SK-N-SH treated with all-trans-retinoic acid at 6 μM for 48 hours (cell line): Measurements from ENCODE around the gene LENEP.

ENCODE experiments used
- SNAI2 ChIP-seq: fragments of 250-450 bp; sonication (Bioruptor Pico); IDR thresholded peaks from 2 replicates; pipeline ENCODE4 v1.5.0; 2020; ENCODE audit warnings: mild to moderate bottlenecking, moderate library complexity
- TCF4 ChIP-seq: fragments of 250-450 bp; sonication (Bioruptor Pico); IDR thresholded peaks from 2 replicates; pipeline ENCODE4 v1.8.0; 2021; ENCODE audit warnings: mild to moderate bottlenecking, moderate library complexity, borderline replicate concordance
- ZNF8 ChIP-seq: fragments of 450-650 bp; formaldehyde crosslinking; IDR thresholded peaks from 2 replicates; pipeline ENCODE4 v1.5.0; 2020; ENCODE audit warnings: mild to moderate bottlenecking, moderate library complexity
- TF ChIP-seq, protein P1 (sequence below): fragments of 250-450 bp; sonication (Bioruptor Pico); IDR thresholded peaks from 2 replicates; pipeline ENCODE4 v1.8.0; 2020; ENCODE audit warnings: mild to moderate bottlenecking, moderate library complexity, borderline replicate concordance
- TF ChIP-seq, protein P2 (sequence below): fragments of 250-450 bp; sonication (Bioruptor Pico); IDR thresholded peaks from 2 replicates; pipeline ENCODE4 v1.5.0; 2020; ENCODE audit warnings: mild to moderate bottlenecking, moderate library complexity
- TF ChIP-seq, protein P3 (sequence below): fragments of 250-450 bp; sonication (Bioruptor Pico); IDR thresholded peaks from 2 replicates; pipeline ENCODE4 v1.5.1; 2020; ENCODE audit warnings: low read depth, mild to moderate bottlenecking, moderate library complexity

DNA sequence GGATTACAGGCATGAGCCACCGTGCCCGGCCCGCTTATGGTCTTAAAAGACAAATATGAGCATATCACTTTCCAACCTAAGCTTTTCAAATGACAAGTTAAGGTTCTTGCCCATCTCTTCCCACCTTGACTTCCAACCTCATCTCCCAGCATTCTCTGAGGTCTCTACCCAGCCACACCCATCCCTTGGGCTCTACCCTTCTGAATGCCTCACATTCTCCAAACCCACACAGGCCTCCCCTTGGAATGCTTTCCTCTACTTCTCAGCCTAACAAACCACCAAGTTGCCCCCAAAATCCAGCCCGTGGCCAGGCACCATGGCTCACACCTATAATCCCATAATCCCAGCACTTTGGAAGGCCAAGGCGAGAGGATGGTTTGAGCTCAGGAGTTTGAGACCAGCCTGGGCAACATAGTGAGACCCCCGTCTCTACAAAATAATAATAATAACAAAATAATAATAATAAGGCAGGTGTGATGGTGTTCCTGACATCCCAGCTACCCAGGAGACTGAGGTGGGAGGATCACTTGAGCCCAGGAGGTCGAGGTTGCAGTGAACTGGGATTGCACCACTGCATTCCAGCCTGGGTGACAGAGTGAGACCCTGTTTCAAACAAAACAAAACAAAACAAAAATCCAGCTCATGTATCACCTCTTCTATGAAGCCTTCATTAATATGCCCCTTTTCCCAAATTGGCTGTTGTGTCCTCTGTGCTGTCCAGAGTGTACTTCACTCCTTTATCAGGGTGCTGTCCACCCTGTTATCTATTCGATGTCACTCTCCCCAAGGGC lies 28.9 kb downstream of the LENEP start:
- TF ChIP-seq SNAI2 (CRISPR knock-in tag) (no peak), TCF4 (CRISPR knock-in tag) (no peak), ZNF8 (no peak)
- TF ChIP-seq, protein P1, sequence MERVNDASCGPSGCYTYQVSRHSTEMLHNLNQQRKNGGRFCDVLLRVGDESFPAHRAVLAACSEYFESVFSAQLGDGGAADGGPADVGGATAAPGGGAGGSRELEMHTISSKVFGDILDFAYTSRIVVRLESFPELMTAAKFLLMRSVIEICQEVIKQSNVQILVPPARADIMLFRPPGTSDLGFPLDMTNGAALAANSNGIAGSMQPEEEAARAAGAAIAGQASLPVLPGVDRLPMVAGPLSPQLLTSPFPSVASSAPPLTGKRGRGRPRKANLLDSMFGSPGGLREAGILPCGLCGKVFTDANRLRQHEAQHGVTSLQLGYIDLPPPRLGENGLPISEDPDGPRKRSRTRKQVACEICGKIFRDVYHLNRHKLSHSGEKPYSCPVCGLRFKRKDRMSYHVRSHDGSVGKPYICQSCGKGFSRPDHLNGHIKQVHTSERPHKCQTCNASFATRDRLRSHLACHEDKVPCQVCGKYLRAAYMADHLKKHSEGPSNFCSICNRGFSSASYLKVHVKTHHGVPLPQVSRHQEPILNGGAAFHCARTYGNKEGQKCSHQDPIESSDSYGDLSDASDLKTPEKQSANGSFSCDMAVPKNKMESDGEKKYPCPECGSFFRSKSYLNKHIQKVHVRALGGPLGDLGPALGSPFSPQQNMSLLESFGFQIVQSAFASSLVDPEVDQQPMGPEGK (CRISPR knock-in tag) = no peak
- TF ChIP-seq, protein P2, sequence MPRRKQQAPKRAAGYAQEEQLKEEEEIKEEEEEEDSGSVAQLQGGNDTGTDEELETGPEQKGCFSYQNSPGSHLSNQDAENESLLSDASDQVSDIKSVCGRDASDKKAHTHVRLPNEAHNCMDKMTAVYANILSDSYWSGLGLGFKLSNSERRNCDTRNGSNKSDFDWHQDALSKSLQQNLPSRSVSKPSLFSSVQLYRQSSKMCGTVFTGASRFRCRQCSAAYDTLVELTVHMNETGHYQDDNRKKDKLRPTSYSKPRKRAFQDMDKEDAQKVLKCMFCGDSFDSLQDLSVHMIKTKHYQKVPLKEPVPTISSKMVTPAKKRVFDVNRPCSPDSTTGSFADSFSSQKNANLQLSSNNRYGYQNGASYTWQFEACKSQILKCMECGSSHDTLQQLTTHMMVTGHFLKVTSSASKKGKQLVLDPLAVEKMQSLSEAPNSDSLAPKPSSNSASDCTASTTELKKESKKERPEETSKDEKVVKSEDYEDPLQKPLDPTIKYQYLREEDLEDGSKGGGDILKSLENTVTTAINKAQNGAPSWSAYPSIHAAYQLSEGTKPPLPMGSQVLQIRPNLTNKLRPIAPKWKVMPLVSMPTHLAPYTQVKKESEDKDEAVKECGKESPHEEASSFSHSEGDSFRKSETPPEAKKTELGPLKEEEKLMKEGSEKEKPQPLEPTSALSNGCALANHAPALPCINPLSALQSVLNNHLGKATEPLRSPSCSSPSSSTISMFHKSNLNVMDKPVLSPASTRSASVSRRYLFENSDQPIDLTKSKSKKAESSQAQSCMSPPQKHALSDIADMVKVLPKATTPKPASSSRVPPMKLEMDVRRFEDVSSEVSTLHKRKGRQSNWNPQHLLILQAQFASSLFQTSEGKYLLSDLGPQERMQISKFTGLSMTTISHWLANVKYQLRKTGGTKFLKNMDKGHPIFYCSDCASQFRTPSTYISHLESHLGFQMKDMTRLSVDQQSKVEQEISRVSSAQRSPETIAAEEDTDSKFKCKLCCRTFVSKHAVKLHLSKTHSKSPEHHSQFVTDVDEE (CRISPR knock-in tag) = no peak
- TF ChIP-seq, protein P3, sequence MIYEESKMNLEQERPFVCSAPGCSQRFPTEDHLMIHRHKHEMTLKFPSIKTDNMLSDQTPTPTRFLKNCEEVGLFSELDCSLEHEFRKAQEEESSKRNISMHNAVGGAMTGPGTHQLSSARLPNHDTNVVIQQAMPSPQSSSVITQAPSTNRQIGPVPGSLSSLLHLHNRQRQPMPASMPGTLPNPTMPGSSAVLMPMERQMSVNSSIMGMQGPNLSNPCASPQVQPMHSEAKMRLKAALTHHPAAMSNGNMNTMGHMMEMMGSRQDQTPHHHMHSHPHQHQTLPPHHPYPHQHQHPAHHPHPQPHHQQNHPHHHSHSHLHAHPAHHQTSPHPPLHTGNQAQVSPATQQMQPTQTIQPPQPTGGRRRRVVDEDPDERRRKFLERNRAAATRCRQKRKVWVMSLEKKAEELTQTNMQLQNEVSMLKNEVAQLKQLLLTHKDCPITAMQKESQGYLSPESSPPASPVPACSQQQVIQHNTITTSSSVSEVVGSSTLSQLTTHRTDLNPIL (CRISPR knock-in tag) = no peak
